Panc1 (cell line): ENCODE results near the gene LHFPL2. TPM values are rescaled to one million over a fixed set of nuclear protein-coding genes. Genes with fewer than 3 reads are reported as not detected.

ENCODE experiments used
- ATAC-seq: fragments of 200-7000 bp; cut with Tn5 transposase; 2 replicates; pipeline ENCODE4 v1.9.1; 2020; ENCODE audit warnings: mild to moderate bottlenecking, moderate library complexity
- BruUV-seq: library from RNA; stranded (reverse); fragments of 400-500 nt; replicated peaks from 2 replicates; lab custom pipeline; 2021; lab: Mats Ljungman, UMichigan
- CTCF ChIA-PET: fragments of 300-600 bp; sonication (Branson Sonifier 250); formaldehyde crosslinking; loops from one replicate; lab custom pipeline; 2022; ENCODE audit warnings: antibody characterized with exemption; lab: Charles Lee
- POLR2A ChIA-PET: fragments of 300-600 bp; sonication (Branson Sonifier 250); formaldehyde crosslinking; loops from one replicate; lab custom pipeline; 2022; ENCODE audit warnings: antibody characterized with exemption; lab: Charles Lee
- DNase-seq: peaks from one replicate; pipeline ENCODE4 v3.0.0-alpha.2; 2010; ENCODE audit warnings: low read depth, low spot score
- H3K27ac ChIP-seq: 2 replicates; pipeline ENCODE4 v1.5.1; 2011; ENCODE audit warnings: mild to moderate bottlenecking, low read length, inconsistent platforms
- H3K27me3 ChIP-seq: fragments of 200-500 bp; sonication (Bioruptor generic); 2 replicates; pipeline ENCODE4 v1.6.0; 2014; ENCODE audit warnings: low read length, inconsistent platforms; ENCODE audit not compliant: control insufficient read depth, insufficient read depth
- H3K36me3 ChIP-seq: fragments of 200-500 bp; sonication (Bioruptor generic); 2 replicates; pipeline ENCODE4 v1.5.1; 2014; ENCODE audit warnings: inconsistent platforms, mild to moderate bottlenecking, low read length, moderate library complexity; ENCODE audit not compliant: control insufficient read depth, insufficient read depth
- H3K4me1 ChIP-seq: 2 replicates; pipeline ENCODE4 v1.5.1; 2011; ENCODE audit warnings: inconsistent platforms, mild to moderate bottlenecking, low read length, moderate library complexity; ENCODE audit not compliant: control insufficient read depth, insufficient read depth
- H3K4me3 ChIP-seq, 2 experiments: 2 replicates each; pipeline ENCODE4 v1.5.1; 2011 to 2012; ENCODE audit warnings: low read depth in 2 of 2, low read length in 2 of 2, mild to moderate bottlenecking in 2 of 2, inconsistent platforms in 1 of 2, moderate library complexity in 1 of 2
- H3K9me3 ChIP-seq: fragments of 200-500 bp; sonication (Bioruptor generic); 2 replicates; pipeline ENCODE4 v1.5.1; 2014; ENCODE audit warnings: low read depth, mild to moderate bottlenecking, inconsistent platforms, low read length, moderate library complexity; ENCODE audit not compliant: control insufficient read depth, insufficient read depth
- CTCF ChIP-seq: fragments of 450-650 bp; IDR thresholded peaks from 2 replicates; pipeline ENCODE4 v1.5.1; 2017; ENCODE audit warnings: mild to moderate bottlenecking
- POLR2AphosphoS5 ChIP-seq: IDR thresholded peaks from 2 replicates; pipeline ENCODE4 v1.6.1; 2012; ENCODE audit warnings: mild to moderate bottlenecking, low read depth, low read length, moderate library complexity
- SIN3A ChIP-seq: IDR thresholded peaks from 2 replicates; pipeline ENCODE4 v1.6.1; 2012; ENCODE audit warnings: low read depth, mild to moderate bottlenecking, low read length, moderate library complexity, borderline replicate concordance; ENCODE audit not compliant: insufficient read depth
- TCF7L2 ChIP-seq: IDR thresholded peaks from 2 replicates; pipeline ENCODE4 v1.6.1; 2011; ENCODE audit warnings: mild to moderate bottlenecking, low read depth, low read length, inconsistent platforms
- in situ Hi-C: cut with HindIII; loops from 2 replicates; pipeline ENCODE4 v1.10.0; 2016; ENCODE audit warnings: low sequenced_read_pairs, low pct_unique_long_range_greater_than_20kb
- intact Hi-C: fragments of 100-400 bp; cut with micrococcal nuclease; formaldehyde crosslinking; loops from one replicate; pipeline ENCODE4 v1.10.0; 2022; ENCODE audit not compliant: unreplicated experiment
- total RNA-seq: library from RNA; stranded (reverse); gene quantifications from one replicate; pipeline ENCODE4 v1.2.1, GENCODE V29; 2021; ENCODE audit not compliant: unreplicated experiment
- TF ChIP-seq, protein P1 (sequence below), 2 experiments: IDR thresholded peaks; 2 replicates each; pipeline ENCODE4 v1.6.1; 2011 to 2012; ENCODE audit warnings: low read depth in 2 of 2, control low read depth in 1 of 2, low read length in 1 of 2, mild to moderate bottlenecking in 1 of 2, moderate library complexity in 1 of 2; ENCODE audit not compliant: insufficient read depth in 1 of 2

The LHFPL2 gene
- total RNA-seq, 1 experiment from 2014 or later, result 25.8 TPM

GRCh38 chr5:78610163-78610583 lies 38.4 kb downstream of the LHFPL2 start:
- CTCF ChIA-PET, result no interaction called here
- H3K36me3 ChIP-seq, result no peaks in the 10 kb centered on the region

GRCh38 chr5:78607864-78608263 lies 40.7 kb downstream of the LHFPL2 start:
- no peak overlapping the region for H3K27ac ChIP-seq

More at GRCh38 chr5:78610163-78610583, 38.4 kb downstream of the LHFPL2 start:
- POLR2A ChIA-PET, result no interaction called here
- Histone ChIP-seq H3K9me3 (no peaks in the 10 kb centered on the region), H3K27ac (no peak overlapping the region), H3K27me3 (no peaks in the 10 kb centered on the region), H3K4me1 (peaks cover 7% of the 10 kb centered on the region; the same call in 1 of the 2 replicates), H3K4me3 (no peak overlapping the region)
- BruUV-seq, result no TSS peak
- DNase-seq (no peak), ATAC-seq (no peak)
- TF ChIP-seq CTCF (no peak), SIN3A (no peak), TCF7L2 (no peak), POLR2AphosphoS5 (no peak)
- TF ChIP-seq, protein P1, sequence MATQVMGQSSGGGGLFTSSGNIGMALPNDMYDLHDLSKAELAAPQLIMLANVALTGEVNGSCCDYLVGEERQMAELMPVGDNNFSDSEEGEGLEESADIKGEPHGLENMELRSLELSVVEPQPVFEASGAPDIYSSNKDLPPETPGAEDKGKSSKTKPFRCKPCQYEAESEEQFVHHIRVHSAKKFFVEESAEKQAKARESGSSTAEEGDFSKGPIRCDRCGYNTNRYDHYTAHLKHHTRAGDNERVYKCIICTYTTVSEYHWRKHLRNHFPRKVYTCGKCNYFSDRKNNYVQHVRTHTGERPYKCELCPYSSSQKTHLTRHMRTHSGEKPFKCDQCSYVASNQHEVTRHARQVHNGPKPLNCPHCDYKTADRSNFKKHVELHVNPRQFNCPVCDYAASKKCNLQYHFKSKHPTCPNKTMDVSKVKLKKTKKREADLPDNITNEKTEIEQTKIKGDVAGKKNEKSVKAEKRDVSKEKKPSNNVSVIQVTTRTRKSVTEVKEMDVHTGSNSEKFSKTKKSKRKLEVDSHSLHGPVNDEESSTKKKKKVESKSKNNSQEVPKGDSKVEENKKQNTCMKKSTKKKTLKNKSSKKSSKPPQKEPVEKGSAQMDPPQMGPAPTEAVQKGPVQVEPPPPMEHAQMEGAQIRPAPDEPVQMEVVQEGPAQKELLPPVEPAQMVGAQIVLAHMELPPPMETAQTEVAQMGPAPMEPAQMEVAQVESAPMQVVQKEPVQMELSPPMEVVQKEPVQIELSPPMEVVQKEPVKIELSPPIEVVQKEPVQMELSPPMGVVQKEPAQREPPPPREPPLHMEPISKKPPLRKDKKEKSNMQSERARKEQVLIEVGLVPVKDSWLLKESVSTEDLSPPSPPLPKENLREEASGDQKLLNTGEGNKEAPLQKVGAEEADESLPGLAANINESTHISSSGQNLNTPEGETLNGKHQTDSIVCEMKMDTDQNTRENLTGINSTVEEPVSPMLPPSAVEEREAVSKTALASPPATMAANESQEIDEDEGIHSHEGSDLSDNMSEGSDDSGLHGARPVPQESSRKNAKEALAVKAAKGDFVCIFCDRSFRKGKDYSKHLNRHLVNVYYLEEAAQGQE (IDR thresholded peaks at IDR 0.05; ENCODE audit: insufficient read depth in 1 of 2, low read depth in 2 of 2, low read length in 1 of 2), result no peak
- intact Hi-C loops, result no loop called here
- in situ Hi-C loops, result no loop called here

More at GRCh38 chr5:78607864-78608263, 40.7 kb downstream of the LHFPL2 start:
- TF ChIP-seq SIN3A (no peak), CTCF (no peak), POLR2AphosphoS5 (no peak)
- no peak for ATAC-seq
- no peak overlapping the region for H3K4me3 ChIP-seq
- H3K9me3 ChIP-seq, result no peaks in the 10 kb centered on the region
- H3K27me3 ChIP-seq, result no peaks in the 10 kb centered on the region
- POLR2A ChIA-PET, result no interaction called here
- DNase-seq, result no peak
- in situ Hi-C loops, result no loop called here
- TSS peak; percentile 17 for BruUV-seq
- CTCF ChIA-PET, result no interaction called here
- H3K4me1 ChIP-seq, result peaks cover 7% of the 10 kb centered on the region; the same call in 1 of the 2 replicates
- intact Hi-C loops, result no loop called here
- no peaks in the 10 kb centered on the region for H3K36me3 ChIP-seq
